Neuron (in vitro differentiated cells): ENCODE data around the gene CUL2.
"Not testable (repeated sequence)": the region's sequence is repeated elsewhere in the genome, so short reads cannot be mapped to it uniquely, and the experiment has no call there.

Source experiments
- H2AFZ ChIP-seq: one replicate; pipeline ENCODE4 v1.6.1; 2013; ENCODE audit warnings: low read depth, mild to moderate bottlenecking, inconsistent platforms, low read length, moderate library complexity
- H3K27me3 ChIP-seq: one replicate; pipeline ENCODE4 v1.6.1; 2013; ENCODE audit warnings: low read length; ENCODE audit not compliant: insufficient read depth
- H3K36me3 ChIP-seq: one replicate; pipeline ENCODE4 v1.6.1; 2013; ENCODE audit warnings: low read length; ENCODE audit not compliant: insufficient read depth
- H3K4me1 ChIP-seq: one replicate; pipeline ENCODE4 v1.6.1; 2013; ENCODE audit warnings: low read length; ENCODE audit not compliant: insufficient read depth
- H3K4me3 ChIP-seq: 2 replicates; pipeline ENCODE4 v1.5.1; 2013; ENCODE audit warnings: mild to moderate bottlenecking, low read length, moderate library complexity
- H3K9me3 ChIP-seq: one replicate; pipeline ENCODE4 v1.6.1; 2013; ENCODE audit warnings: low read length

Gene CUL2

GRCh38 chr10:34979938-34980337 is 110.2 kb downstream of the CUL2 start:
- Histone ChIP-seq H3K27me3 (no peaks in the 10 kb centered on the region), H3K9me3 (peaks cover 1% of the 10 kb centered on the region), H3K4me3 (no peak overlapping the region), H3K36me3 (no peaks in the 10 kb centered on the region), H3K4me1 (no peaks in the 10 kb centered on the region), H2AFZ (no peak overlapping the region)

DNA sequence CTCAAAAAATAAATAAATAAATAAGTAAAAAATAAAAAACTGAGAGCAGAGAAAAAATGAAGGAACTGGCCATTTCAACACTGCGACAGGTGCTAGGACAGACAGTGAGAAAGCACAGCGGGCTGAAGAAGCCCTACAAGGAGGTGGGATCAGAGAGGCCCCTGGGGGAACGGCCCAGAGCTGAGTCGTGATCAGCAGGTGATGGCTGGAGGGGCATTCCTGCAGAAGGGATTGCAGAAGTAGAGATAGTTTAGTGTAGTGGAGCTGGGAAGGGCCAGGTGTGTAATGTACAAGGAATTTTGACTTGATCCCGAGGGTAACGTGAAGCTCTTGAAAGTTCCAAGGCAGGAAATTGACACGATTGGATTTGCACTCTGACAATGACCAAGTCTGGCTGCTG is 112.1 kb downstream of the CUL2 start:
- H3K36me3 ChIP-seq = no peaks in the 10 kb centered on the region
- peaks cover 2% of the 10 kb centered on the region for H3K9me3 ChIP-seq
- no peak overlapping the region for H2AFZ ChIP-seq
- H3K27me3 ChIP-seq = no peaks in the 10 kb centered on the region
- no peak overlapping the region for H3K4me3 ChIP-seq
- no peaks in the 10 kb centered on the region for H3K4me1 ChIP-seq

GRCh38 chr10:34976380-34976910 is 113.7 kb downstream of the CUL2 start:
- not testable (repeated sequence) for H3K27me3 ChIP-seq, H3K9me3 ChIP-seq, H2AFZ ChIP-seq, H3K4me1 ChIP-seq, H3K36me3 ChIP-seq, H3K4me3 ChIP-seq

DNA sequence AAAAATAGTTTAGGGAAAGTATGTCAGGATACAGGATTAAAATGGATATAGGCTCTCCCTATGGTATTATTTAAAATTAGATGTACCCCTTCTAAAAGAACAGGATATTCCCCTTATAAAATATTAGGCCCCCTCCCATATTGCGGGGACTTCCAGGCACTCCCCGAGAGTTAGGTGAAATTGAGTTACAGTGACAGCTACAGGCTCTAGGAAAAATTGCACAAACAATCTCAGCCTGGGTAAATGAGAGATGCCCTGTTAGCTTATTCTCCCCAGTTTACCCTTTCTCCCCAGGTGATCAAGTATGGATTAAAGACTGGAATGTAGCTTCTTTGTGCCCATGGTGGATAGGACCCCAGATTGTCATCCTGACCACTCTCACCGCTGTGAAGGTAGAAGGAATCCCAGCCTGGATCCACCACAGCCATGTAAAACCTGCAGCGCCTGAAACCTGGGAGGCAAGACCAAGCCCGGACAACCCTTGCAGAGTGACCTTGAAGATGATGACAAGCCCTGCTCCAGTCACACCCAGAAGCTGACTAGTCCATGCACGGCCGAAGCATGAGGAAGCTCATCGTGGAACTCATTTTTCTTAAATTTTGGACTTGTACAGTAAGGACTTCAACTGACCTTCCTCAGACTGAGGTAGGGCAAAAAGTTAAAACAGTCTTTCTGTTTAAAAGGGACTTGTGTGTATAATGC is 115.6 kb downstream of the CUL2 start:
- not testable (repeated sequence) for H2AFZ ChIP-seq, H3K4me1 ChIP-seq, H3K36me3 ChIP-seq, H3K9me3 ChIP-seq, H3K27me3 ChIP-seq, H3K4me3 ChIP-seq

DNA sequence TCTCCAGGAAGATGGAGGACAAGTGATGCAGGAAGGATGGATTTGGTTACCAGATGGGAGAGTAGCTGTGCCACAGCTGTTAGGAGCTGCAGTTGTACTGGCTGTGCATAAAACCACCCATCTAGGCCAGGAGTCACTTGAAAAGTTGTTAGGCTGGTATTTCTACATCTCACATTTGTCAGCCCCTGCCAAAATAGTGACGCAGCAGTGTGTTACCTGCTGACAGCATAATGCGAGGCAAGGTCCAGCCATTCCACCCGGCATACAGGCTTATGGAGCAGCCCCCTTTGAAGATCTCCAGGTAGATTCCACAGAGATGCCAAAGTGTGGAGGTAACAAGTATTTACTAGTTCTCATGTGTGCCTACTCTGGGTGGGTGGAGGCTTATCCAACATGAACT is 116.4 kb downstream of the CUL2 start:
- H3K4me1 ChIP-seq, H3K36me3 ChIP-seq, H3K9me3 ChIP-seq, H3K27me3 ChIP-seq, H3K4me3 ChIP-seq, H2AFZ ChIP-seq: not testable (repeated sequence)

DNA sequence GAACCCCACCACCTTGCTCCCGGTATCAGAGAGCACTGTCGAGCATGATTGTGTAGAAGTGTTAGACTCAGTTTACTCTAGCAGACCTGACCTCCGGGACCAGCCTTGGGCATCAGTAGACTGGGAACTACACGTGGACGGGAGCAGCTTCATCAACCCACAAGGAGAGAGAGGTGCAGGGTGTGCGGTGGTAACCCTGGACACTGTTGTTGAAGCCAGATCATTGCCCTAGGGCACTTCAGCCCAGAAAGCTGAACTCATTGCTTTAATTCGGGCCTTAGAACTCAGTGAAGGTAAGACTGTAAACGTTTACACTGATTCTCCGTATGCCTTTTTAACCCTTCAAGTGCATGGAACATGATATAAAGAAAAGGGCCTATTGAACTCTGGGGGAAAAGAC is 117.0 kb downstream of the CUL2 start:
- H3K4me3 ChIP-seq, H3K27me3 ChIP-seq, H3K4me1 ChIP-seq, H3K9me3 ChIP-seq, H2AFZ ChIP-seq, H3K36me3 ChIP-seq: not testable (repeated sequence)

GRCh38 chr10:34972591-34972990 is 117.5 kb downstream of the CUL2 start:
- not testable (repeated sequence) for H3K4me1 ChIP-seq, H3K27me3 ChIP-seq, H3K9me3 ChIP-seq, H3K36me3 ChIP-seq, H3K4me3 ChIP-seq, H2AFZ ChIP-seq

GRCh38 chr10:34971606-34972334 is 118.4 kb downstream of the CUL2 start:
- H3K9me3 ChIP-seq, H3K4me3 ChIP-seq: not testable (repeated sequence)
- peaks cover 12% of the 10 kb centered on the region for H3K4me1 ChIP-seq

GRCh38 chr10:34969171-34969570 is 121.0 kb downstream of the CUL2 start:
- Histone ChIP-seq H3K4me3 (no peak overlapping the region), H2AFZ (no peak overlapping the region), H3K27me3 (no peaks in the 10 kb centered on the region), H3K9me3 (no peaks in the 10 kb centered on the region), H3K36me3 (no peaks in the 10 kb centered on the region), H3K4me1 (peaks cover 12% of the 10 kb centered on the region)

More at GRCh38 chr10:34971606-34972334, 118.4 kb downstream of the CUL2 start:
- not testable (repeated sequence) for H3K27me3 ChIP-seq, H3K36me3 ChIP-seq, H2AFZ ChIP-seq

DNA sequence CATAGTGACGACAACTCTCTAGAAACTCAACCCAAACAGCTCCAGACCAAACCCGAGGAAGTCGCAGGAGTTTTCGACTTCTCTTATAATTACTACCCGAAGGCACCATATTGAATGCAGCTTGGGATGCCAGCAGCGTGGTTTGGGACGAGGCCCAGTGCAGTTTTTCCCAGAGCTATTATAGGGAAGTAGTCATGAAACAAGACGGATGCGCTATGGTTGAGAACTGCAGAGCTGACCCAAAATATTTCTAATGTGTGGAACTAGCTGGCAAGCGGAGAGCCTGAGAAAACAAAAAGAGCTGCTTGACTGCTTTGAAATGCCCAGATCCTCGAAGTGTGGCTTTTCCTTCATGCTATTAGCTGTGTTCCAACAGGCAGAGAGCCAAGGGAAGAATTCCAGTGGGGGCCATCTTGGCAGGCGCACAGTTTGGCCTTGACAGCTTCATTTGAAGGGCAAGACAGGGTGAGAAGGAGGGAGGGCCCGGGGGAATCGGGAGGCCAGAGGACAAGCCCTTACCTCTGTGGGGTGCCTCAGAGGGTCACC is 122.7 kb downstream of the CUL2 start:
- Histone ChIP-seq H3K36me3 (no peaks in the 10 kb centered on the region), H3K27me3 (no peaks in the 10 kb centered on the region), H3K4me1 (peaks cover 10% of the 10 kb centered on the region), H2AFZ (no peak overlapping the region), H3K9me3 (no peaks in the 10 kb centered on the region), H3K4me3 (no peak overlapping the region)

GRCh38 chr10:34966451-34966850 is 123.7 kb downstream of the CUL2 start:
- Histone ChIP-seq H3K36me3 (no peaks in the 10 kb centered on the region), H3K4me1 (peaks cover 10% of the 10 kb centered on the region), H3K4me3 (no peak overlapping the region), H2AFZ (no peak overlapping the region), H3K27me3 (no peaks in the 10 kb centered on the region), H3K9me3 (no peaks in the 10 kb centered on the region)

GRCh38 chr10:34966040-34966439 is 124.1 kb downstream of the CUL2 start:
- no peaks in the 10 kb centered on the region for H3K27me3 ChIP-seq
- no peaks in the 10 kb centered on the region for H3K9me3 ChIP-seq
- H3K36me3 ChIP-seq = no peaks in the 10 kb centered on the region
- no peak overlapping the region for H2AFZ ChIP-seq
- H3K4me1 ChIP-seq = peaks cover 10% of the 10 kb centered on the region
- H3K4me3 ChIP-seq = no peak overlapping the region

- no peak overlapping the region for H3K4me3 ChIP-seq
- no peak overlapping the region for H2AFZ ChIP-seq
- no peaks in the 10 kb centered on the region for H3K27me3 ChIP-seq
- H3K4me1 ChIP-seq = peaks cover 8% of the 10 kb centered on the region
- H3K9me3 ChIP-seq = no peaks in the 10 kb centered on the region
- H3K36me3 ChIP-seq = no peaks in the 10 kb centered on the region
Measured at GRCh38 chr10:34964166-34964800, 125.9 kb downstream of the CUL2 start.
